ENCODE results near the gene ZBTB7C.

GRCh38 chr18:48219037-48219809 lies 190.0 kb downstream of the ZBTB7C start:
- no peak for TF ChIP-seq POLR2A (IDR thresholded peaks at IDR 0.05)
- no peak for TF ChIP-seq CTCF (IDR thresholded peaks at IDR 0.05)

All from esophagus squamous epithelium (tissue), 4 donors.